HG03097 (cell line): ENCODE measurements around the gene EBNA1BP2.
"Not testable (repeated sequence)": the region's sequence is repeated elsewhere in the genome, so short reads cannot be mapped to it uniquely, and the experiment has no call there.

Source experiments
- ATAC-seq: cut with Tn5 transposase; IDR thresholded peaks from one replicate; pipeline ENCODE4 v1.9.1; 2021; ENCODE audit not compliant: unreplicated experiment, low FRiP score

The EBNA1BP2 gene

GRCh38 chr1:43174873-43175272 lies 2.8 kb upstream of the EBNA1BP2 start:
- ATAC-seq = no peak

- ATAC-seq = peak; percentile 40
These were observed 460 bp upstream of the EBNA1BP2 start for GRCh38 chr1:43172527-43172972.

GRCh38 chr1:43171312-43171875 lies 696 bp downstream of the EBNA1BP2 start:
- ATAC-seq = no peak

GRCh38 chr1:43165765-43166164 lies 6.3 kb downstream of the EBNA1BP2 start:
- no peak for ATAC-seq

GRCh38 chr1:43165162-43165561 lies 6.9 kb downstream of the EBNA1BP2 start:
- ATAC-seq = no peak

- ATAC-seq = no peak
These were observed 16.1 kb downstream of the EBNA1BP2 start for GRCh38 chr1:43156026-43156425.

- ATAC-seq = no peak
These were observed 18.6 kb downstream of the EBNA1BP2 start for GRCh38 chr1:43153443-43153842.

- no peak for ATAC-seq
These were observed 19.2 kb downstream of the EBNA1BP2 start for GRCh38 chr1:43152866-43153265.

- ATAC-seq = no peak
These were observed 22.2 kb downstream of the EBNA1BP2 start for GRCh38 chr1:43149889-43150288.

- ATAC-seq = no peak
These were observed 24.3 kb downstream of the EBNA1BP2 start for GRCh38 chr1:43147625-43148327.

- no peak for ATAC-seq
These were observed 27.9 kb downstream of the EBNA1BP2 start for GRCh38 chr1:43144237-43144636.

- no peak for ATAC-seq
These were observed 28.6 kb downstream of the EBNA1BP2 start for GRCh38 chr1:43143441-43143888.

GRCh38 chr1:43140583-43140982 lies 31.5 kb downstream of the EBNA1BP2 start:
- ATAC-seq = no peak

GRCh38 chr1:43140010-43140409 lies 32.1 kb downstream of the EBNA1BP2 start:
- ATAC-seq = no peak

GRCh38 chr1:43139295-43139694 lies 32.8 kb downstream of the EBNA1BP2 start:
- ATAC-seq = not testable (repeated sequence)

GRCh38 chr1:43137445-43138052 lies 34.5 kb downstream of the EBNA1BP2 start:
- no peak for ATAC-seq

- no peak for ATAC-seq
These were observed 36.0 kb downstream of the EBNA1BP2 start for GRCh38 chr1:43135857-43136781.

- no peak for ATAC-seq
These were observed 37.5 kb downstream of the EBNA1BP2 start for GRCh38 chr1:43134640-43135039.

GRCh38 chr1:43134068-43134467 lies 38.0 kb downstream of the EBNA1BP2 start:
- no peak for ATAC-seq

- ATAC-seq = no peak
These were observed 42.7 kb downstream of the EBNA1BP2 start for GRCh38 chr1:43129426-43129825.

GRCh38 chr1:43128816-43129215 lies 43.3 kb downstream of the EBNA1BP2 start:
- ATAC-seq = no peak
